K562 (cell line): ENCODE results near the gene RBM17. TPM values are rescaled to one million over a fixed set of nuclear protein-coding genes. Genes with fewer than 3 reads are reported as not detected.

Source experiments
- AFF4 ChIP-seq: sonication (generic); formaldehyde crosslinking; IDR thresholded peaks from 2 replicates; pipeline ENCODE4 v1.8.0; 2023; ENCODE audit warnings: mild to moderate bottlenecking, missing genetic modification reagents
- BCOR ChIP-seq: fragments of 450-650 bp; IDR thresholded peaks from 2 replicates; pipeline ENCODE4 v1.6.1; 2016
- CTCF ChIP-seq, 3 experiments: IDR thresholded peaks in 2 of 3; conservative IDR thresholded peaks in 1 of 3; 2 replicates each; pipeline ENCODE4 v1.5.1; 2011 to 2012; ENCODE audit warnings: low read length in 3 of 3, mild to moderate bottlenecking in 3 of 3, control low read depth in 2 of 3, improper control_type of control experiment in 1 of 3, inconsistent platforms in 1 of 3, low read depth in 1 of 3, mixed read lengths in 1 of 3, moderate library complexity in 1 of 3; ENCODE audit not compliant: insufficient read depth in 2 of 3
- FOXK2 ChIP-seq, 2 experiments: fragments of 450-650 bp; IDR thresholded peaks in 1 of 2; conservative IDR thresholded peaks in 1 of 2; 2 replicates each; pipeline ENCODE4 v1.6.1; 2016; ENCODE audit warnings: low read depth in 2 of 2, mild to moderate bottlenecking in 1 of 2
- FOXP1 ChIP-seq: sonication (generic); formaldehyde crosslinking; IDR thresholded peaks from 2 replicates; pipeline ENCODE4 v1.8.0; 2022; ENCODE audit warnings: mild to moderate bottlenecking, missing genetic modification reagents
- HDAC6 ChIP-seq: IDR thresholded peaks from 2 replicates; pipeline ENCODE4 v1.6.1; 2012; ENCODE audit warnings: low read depth, mild to moderate bottlenecking, control low read depth, inconsistent platforms, low read length, moderate library complexity
- L3MBTL2 ChIP-seq: fragments of 450-650 bp; IDR thresholded peaks from 2 replicates; pipeline ENCODE4 v1.6.1; 2016; ENCODE audit warnings: mild to moderate bottlenecking, moderate library complexity
- MAZ ChIP-seq, 2 experiments: fragments of 450-650 bp in 1 of 2; sonication (generic) in 1 of 2; formaldehyde crosslinking; IDR thresholded peaks in 1 of 2; conservative IDR thresholded peaks in 1 of 2; 2 replicates each; pipeline versions ENCODE4 v1.4.0 to v1.5.0; 2020; ENCODE audit warnings: mild to moderate bottlenecking in 1 of 2, missing genetic modification reagents in 1 of 2
- MYC ChIP-seq, 2 experiments: fragments of 250-450 bp in 1 of 2; sonication (Bioruptor Pico) in 1 of 2; IDR thresholded peaks; 2 replicates each; pipeline versions ENCODE4 v1.5.1 to v1.6.1; 2012 to 2021; ENCODE audit warnings: low read depth in 2 of 2, borderline replicate concordance in 1 of 2, improper control_type of control experiment in 1 of 2, low read length in 1 of 2, mild to moderate bottlenecking in 1 of 2, moderate library complexity in 1 of 2
- NR1H2 ChIP-seq: sonication (generic); formaldehyde crosslinking; IDR thresholded peaks from 2 replicates; pipeline ENCODE4 v1.4.0; 2020; ENCODE audit warnings: mild to moderate bottlenecking, missing genetic modification reagents
- RERE ChIP-seq: sonication (generic); formaldehyde crosslinking; IDR thresholded peaks from 2 replicates; pipeline ENCODE4 v1.8.0; 2023; ENCODE audit warnings: missing genetic modification reagents, mild to moderate bottlenecking, borderline replicate concordance
- RFX1 ChIP-seq: fragments of 450-650 bp; IDR thresholded peaks from 2 replicates; pipeline ENCODE4 v1.6.1; 2016; ENCODE audit warnings: mild to moderate bottlenecking, moderate library complexity
- TCFL5 ChIP-seq: fragments of 250-450 bp; sonication (Bioruptor Pico); conservative IDR thresholded peaks from 2 replicates; pipeline ENCODE4 v1.6.1; 2021; ENCODE audit warnings: mild to moderate bottlenecking, moderate library complexity, matching md5 sums
- ZNF3 ChIP-seq: fragments of 250-450 bp; sonication (Bioruptor Pico); IDR thresholded peaks from 2 replicates; pipeline ENCODE4 v1.5.0; 2021; ENCODE audit warnings: mild to moderate bottlenecking, moderate library complexity
- ZZZ3 ChIP-seq: fragments of 450-650 bp; IDR thresholded peaks from 2 replicates; pipeline ENCODE4 v1.6.1; 2016; ENCODE audit warnings: antibody characterized with exemption, mild to moderate bottlenecking, moderate library complexity
- polyA plus RNA-seq, 8 experiments: library from polyadenylated mRNA; depleted of rRNA in 4 of 8; stranded (reverse) in 5 of 8; unstranded in 3 of 8; fragments of >200 nt; fragmentation: Nextera tagmentation in 2 of 8; fragmentation: Illumina TruSeq in 1 of 8; extraction: Ambion mirVana in 2 of 8; extraction: Trizol in 1 of 8; gene quantifications; 2 replicates each; pipeline versions ENCODE4 v1.2.1 to v1.2.3, GENCODE V29; 2011 to 2014; ENCODE audit warnings: inconsistent platforms in 1 of 8, missing spikeins in 1 of 8
- total RNA-seq, 7 experiments: library from RNA; depleted of rRNA in 6 of 7; stranded (reverse); fragments of >200 nt in 6 of 7; fragmentation: Illumina TruSeq in 2 of 7; extraction: Trizol in 2 of 7; gene quantifications; 2 replicates each; pipeline versions ENCODE4 v1.2.1 to v1.2.3, GENCODE V29; 2011 to 2021; ENCODE audit warnings: low replicate concordance in 1 of 7

RBM17 gene
- total and polyA plus RNA-seq, 9 of the 15 experiments (the other 6 are each of a cell fraction or from before 2014, with no cell fraction given) = 23.6 to 217 (median 124) TPM

GRCh38 chr10:6141296-6142151 is 52.7 kb downstream of the RBM17 start (continued):
- no peak for TF ChIP-seq CTCF (IDR thresholded peaks at IDR 0.05 in 2 of 3, conservative IDR thresholded peaks at IDR 0.05 in 1 of 3; ENCODE audit: insufficient read depth in 2 of 3, low read depth in 1 of 3, low read length in 3 of 3)
- TF ChIP-seq FOXP1 (CRISPR knock-in tag) = no peak
- no peak for TF ChIP-seq ZZZ3
- TF ChIP-seq MYC (IDR thresholded peaks at IDR 0.05; ENCODE audit: low read depth, low read length) = 0 out of 2 replicates have a peak, but pooled peaks have one; percentile 43
- TF ChIP-seq MYC (CRISPR knock-in tag; IDR thresholded peaks at IDR 0.05; ENCODE audit: borderline replicate concordance, low read depth) = no peak
- peak in 1 of 2 experiments; percentile 76; a peak in 2 of 4 replicates for TF ChIP-seq MAZ (CRISPR knock-in tag; conservative IDR thresholded peaks at IDR 0.05 in 1 of 2, IDR thresholded peaks at IDR 0.05 in 1 of 2)
- TF ChIP-seq RFX1 = no peak
- TF ChIP-seq L3MBTL2 = peak; percentile 98
- no peak for TF ChIP-seq HDAC6
- TF ChIP-seq ZNF3 (CRISPR knock-in tag) = no peak
- TF ChIP-seq RERE (CRISPR knock-in tag) = no peak
- no peak for TF ChIP-seq TCFL5 (CRISPR knock-in tag)
- no peak for TF ChIP-seq NR1H2 (CRISPR knock-in tag)
- TF ChIP-seq FOXK2 (conservative IDR thresholded peaks at IDR 0.05 in 1 of 2, IDR thresholded peaks at IDR 0.05 in 1 of 2; ENCODE audit: low read depth in 2 of 2) = no peak
- peak; percentile 44; the same call in 1 of the 2 replicates for TF ChIP-seq BCOR
- no peak for TF ChIP-seq AFF4
